Nephron progenitor cell (in vitro differentiated cells): ENCODE measurements around the gene ANAPC13.

Experiments used
- DNase-seq: peaks from one replicate; pipeline ENCODE4 v3.0.0; 2021
- H3K27ac Mint-ChIP-seq: 2 replicates; pipeline ENCODE4 v1.8.0; 2021; ENCODE audit warnings: mild to moderate bottlenecking, moderate library complexity, mixed read lengths
- H3K27me3 Mint-ChIP-seq: 2 replicates; pipeline ENCODE4 v1.8.0; 2021; ENCODE audit warnings: mild to moderate bottlenecking, low read depth, mixed read lengths; ENCODE audit not compliant: poor library complexity
- H3K36me3 Mint-ChIP-seq: 2 replicates; pipeline ENCODE4 v1.8.0; 2021; ENCODE audit warnings: low read depth, mixed read lengths
- H3K4me1 Mint-ChIP-seq: 2 replicates; pipeline ENCODE4 v1.8.0; 2021; ENCODE audit warnings: mixed read lengths
- H3K4me3 Mint-ChIP-seq: 2 replicates; pipeline ENCODE4 v1.8.0; 2021; ENCODE audit warnings: mild to moderate bottlenecking, moderate library complexity, mixed read lengths
- H3K9me3 Mint-ChIP-seq: 2 replicates; pipeline ENCODE4 v1.8.0; 2021; ENCODE audit warnings: mild to moderate bottlenecking, moderate library complexity, mixed read lengths
- CTCF ChIP-seq: fragments of 200-600 bp; sonication (generic); IDR thresholded peaks from 2 replicates; pipeline ENCODE4 v1.5.0; 2021; ENCODE audit warnings: antibody characterized with exemption

Gene ANAPC13

GRCh38 chr3:134464689-134465365, 21.0 kb downstream of the ANAPC13 start:
- no peaks in the 10 kb centered on the region for H3K9me3 Mint-ChIP-seq
- DNase-seq, result no peak
- peak overlapping the region; percentile 97 for H3K27ac Mint-ChIP-seq
- no peaks in the 10 kb centered on the region for H3K36me3 Mint-ChIP-seq
- H3K4me1 Mint-ChIP-seq, result peaks cover 50% of the 10 kb centered on the region
- TF ChIP-seq CTCF, result no peak
- H3K27me3 Mint-ChIP-seq, result peaks cover 18% of the 10 kb centered on the region
- H3K4me3 Mint-ChIP-seq, result peak overlapping the region; percentile 38

GRCh38 chr3:134464064-134464688, 21.6 kb downstream of the ANAPC13 start:
- peak; percentile 69 for DNase-seq
- Mint-ChIP-seq H3K27ac (peak overlapping the region; percentile 97), H3K4me1 (peaks cover 50% of the 10 kb centered on the region), H3K4me3 (peak overlapping the region; percentile 38), H3K9me3 (no peaks in the 10 kb centered on the region), H3K36me3 (no peaks in the 10 kb centered on the region), H3K27me3 (peaks cover 22% of the 10 kb centered on the region)
- no peak for TF ChIP-seq CTCF

- Mint-ChIP-seq H3K4me3 (no peak overlapping the region), H3K27me3 (peaks cover 22% of the 10 kb centered on the region), H3K4me1 (peaks cover 47% of the 10 kb centered on the region), H3K27ac (peak overlapping the region; percentile 97), H3K9me3 (no peaks in the 10 kb centered on the region), H3K36me3 (no peaks in the 10 kb centered on the region)
- no peak for DNase-seq
- TF ChIP-seq CTCF, result no peak
Measured at GRCh38 chr3:134463676-134464063, 22.1 kb downstream of the ANAPC13 start.

GRCh38 chr3:134462331-134462941, 23.3 kb downstream of the ANAPC13 start:
- Mint-ChIP-seq H3K4me1 (peaks cover 39% of the 10 kb centered on the region), H3K9me3 (no peaks in the 10 kb centered on the region), H3K4me3 (peak overlapping the region; percentile 40), H3K36me3 (no peaks in the 10 kb centered on the region), H3K27me3 (peaks cover 25% of the 10 kb centered on the region), H3K27ac (peak overlapping the region; percentile 81)
- no peak for DNase-seq
- TF ChIP-seq CTCF, result no peak

- Mint-ChIP-seq H3K4me3 (no peak overlapping the region), H3K4me1 (peaks cover 38% of the 10 kb centered on the region), H3K9me3 (no peaks in the 10 kb centered on the region), H3K36me3 (no peaks in the 10 kb centered on the region), H3K27me3 (peaks cover 32% of the 10 kb centered on the region), H3K27ac (no peak overlapping the region)
- no peak for TF ChIP-seq CTCF
- no peak for DNase-seq
Measured at GRCh38 chr3:134460965-134461364, 24.8 kb downstream of the ANAPC13 start.
